HG03571 (cell line): ENCODE results near the gene SLC29A2.
"Not testable (repeated sequence)": the region's sequence is repeated elsewhere in the genome, so short reads cannot be mapped to it uniquely, and the experiment has no call there.

Source experiments
- ATAC-seq: cut with Tn5 transposase; IDR thresholded peaks from one replicate; pipeline ENCODE4 v1.9.1; 2021; ENCODE audit not compliant: unreplicated experiment

The SLC29A2 gene

DNA sequence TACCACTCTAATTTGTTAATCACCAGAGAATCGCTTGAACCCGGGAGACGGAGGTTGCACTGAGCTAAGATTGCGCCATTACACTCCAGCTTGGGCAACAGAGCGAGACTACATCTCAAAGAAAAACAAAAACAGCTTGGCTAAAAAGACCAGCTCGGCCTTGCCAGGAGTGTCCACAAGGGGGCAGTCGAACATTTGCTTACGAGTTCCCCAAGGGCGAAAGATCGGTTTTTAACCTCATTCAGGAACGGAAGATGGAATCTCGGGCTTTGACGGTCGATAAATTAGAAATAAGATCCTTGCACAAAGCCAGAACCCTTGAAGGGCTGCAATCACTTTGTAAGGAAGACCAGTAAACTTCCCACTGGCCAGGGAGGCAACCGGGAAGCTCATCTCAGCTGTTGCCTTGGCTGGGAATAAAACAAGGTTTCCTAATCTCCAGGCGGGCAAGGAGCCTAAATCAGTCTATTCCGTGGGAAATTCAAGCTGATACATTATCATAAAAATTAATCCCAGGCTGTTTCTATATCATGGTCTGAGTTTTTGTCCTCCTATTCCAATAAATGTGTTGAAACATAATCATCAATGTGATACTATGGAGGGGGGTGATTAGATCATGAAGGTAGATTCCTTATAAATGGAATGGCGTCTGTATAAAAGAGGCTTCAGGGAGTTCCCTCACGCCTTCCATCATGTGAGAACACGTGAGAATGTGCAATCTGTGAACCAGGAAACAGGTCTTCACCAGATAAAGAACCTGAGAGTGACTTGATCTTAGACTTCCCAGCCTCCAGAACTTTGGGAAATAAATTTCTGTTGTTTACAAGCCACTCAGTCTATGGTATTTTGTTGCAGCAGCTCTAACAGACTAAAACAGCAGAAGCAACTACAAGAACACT lies 14.9 kb upstream of the SLC29A2 start:
- no peak for ATAC-seq

DNA sequence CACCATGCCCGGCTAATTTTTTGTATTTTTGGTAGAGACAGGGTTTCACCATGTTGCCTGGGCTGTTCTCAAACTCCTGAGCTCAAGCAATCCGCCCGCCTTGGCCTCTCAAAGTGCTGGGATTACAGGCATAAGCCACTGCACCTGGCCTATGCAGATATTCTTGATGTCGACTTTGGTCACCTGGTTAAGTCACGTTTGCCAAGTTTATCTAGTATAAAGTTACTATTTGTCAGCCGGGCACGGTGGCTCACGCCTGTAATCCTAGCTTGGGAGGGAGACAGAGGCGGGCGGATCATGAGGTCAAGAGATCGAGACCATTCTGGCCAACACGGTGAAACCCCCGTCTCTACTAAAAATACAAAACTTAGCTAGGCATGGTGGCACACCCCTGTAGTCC lies 12.8 kb upstream of the SLC29A2 start:
- ATAC-seq = not testable (repeated sequence)

DNA sequence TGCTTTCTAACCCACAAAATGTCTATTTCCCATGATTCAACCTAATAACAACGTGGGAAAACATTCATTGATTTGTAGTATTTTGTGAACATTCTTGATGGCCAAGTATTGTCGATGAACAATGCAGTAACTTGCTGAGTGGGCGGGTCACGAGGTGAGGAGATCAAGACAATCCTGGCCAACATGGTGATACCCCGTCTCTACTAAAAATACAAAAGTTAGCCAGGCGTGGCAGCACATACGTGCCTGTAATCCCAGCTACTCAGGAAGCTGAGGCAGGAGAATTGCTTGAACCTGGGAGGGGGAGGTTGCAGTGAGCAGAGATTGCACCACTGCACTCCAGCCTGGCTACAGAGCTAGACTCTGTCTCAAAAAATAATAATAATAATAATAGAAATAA lies 8.7 kb upstream of the SLC29A2 start:
- ATAC-seq = not testable (repeated sequence)

DNA sequence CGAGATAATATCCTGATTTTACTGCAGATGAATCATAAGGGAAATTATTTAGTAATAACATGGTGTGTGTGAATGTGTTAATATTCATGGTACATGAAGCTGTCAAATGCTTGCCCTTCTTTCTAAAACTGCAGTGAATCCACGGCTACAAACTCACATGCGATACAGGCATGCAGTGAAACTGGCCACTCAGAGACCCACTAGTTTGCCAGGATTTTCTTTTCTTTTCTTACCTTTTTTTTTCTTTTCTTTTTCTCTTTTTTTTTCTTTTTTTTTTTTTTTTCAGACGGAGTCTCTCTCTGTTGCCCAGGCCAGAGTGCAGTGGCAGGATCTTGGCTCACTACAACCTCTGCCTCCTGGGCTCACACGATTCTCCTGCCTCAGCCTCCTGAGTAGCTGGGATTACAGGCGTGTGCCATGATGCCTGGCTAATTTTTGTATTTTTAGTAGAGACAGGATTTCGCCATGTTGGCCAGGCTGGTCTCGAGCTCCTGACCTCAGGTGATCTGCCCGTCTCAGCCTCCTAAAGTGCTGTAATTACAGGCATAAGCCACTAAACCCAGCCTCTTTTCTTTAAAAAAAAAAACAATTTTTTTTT lies 2.2 kb upstream of the SLC29A2 start:
- ATAC-seq = not testable (repeated sequence)

DNA sequence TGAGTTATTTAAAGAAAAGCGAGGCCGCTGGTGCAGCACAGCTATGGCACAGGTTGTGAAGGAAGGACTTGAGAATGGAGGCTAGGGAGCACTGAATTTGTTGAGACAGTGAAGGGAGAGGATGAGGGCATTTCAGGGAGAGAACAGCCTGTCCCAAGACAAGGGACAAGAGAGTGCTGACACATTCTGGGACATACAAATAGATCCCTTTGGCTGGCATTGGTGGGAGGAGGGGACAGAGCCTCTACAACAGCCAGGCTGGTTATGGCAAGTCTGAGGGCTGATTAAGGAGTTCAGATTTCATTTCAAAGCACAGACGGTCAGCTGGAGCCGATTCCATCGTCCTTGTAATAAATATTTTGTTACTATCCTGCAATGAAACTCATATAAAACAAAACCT lies 1.7 kb upstream of the SLC29A2 start:
- no peak for ATAC-seq

DNA sequence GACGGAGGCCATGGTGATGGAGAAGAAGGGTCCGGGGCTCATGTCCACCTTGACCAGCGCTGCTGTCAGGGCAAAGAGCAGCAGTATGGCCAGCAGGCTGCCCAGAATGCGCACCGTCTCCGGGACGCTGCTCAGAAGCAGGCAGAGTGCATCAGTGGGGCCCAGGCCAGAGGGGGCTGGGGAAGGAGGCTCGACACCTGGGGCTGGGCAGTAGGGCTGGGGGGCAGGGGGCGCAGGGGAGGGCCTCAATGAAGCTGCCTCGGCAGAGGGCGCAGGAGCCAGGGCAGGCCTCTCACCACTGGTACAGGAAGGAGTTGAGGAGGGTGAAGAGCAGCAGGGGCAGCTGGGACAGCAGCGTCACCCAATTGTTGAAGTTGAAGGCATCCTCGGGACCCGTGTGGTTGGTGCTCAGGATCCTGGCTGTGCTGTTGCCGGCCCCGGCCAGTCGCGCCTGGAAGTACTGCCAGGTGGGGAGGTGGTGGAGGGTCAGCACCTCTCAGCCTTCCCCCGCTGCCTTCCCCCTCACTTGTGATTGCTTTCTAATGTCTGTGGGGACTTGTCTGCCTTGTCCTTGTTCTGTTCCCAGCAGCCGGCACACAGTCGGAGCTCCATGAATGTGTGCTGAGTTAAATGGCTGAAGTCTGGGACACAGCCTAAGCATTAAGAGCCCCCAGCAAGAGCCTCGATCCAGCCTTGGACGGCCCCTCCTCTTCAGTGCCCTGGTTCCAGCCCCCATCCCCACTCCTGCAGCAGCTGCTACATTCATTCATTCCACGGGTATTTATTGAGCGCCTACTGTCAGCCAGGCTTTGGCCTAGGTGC lies 2.3 kb downstream of the SLC29A2 start:
- no peak for ATAC-seq

DNA sequence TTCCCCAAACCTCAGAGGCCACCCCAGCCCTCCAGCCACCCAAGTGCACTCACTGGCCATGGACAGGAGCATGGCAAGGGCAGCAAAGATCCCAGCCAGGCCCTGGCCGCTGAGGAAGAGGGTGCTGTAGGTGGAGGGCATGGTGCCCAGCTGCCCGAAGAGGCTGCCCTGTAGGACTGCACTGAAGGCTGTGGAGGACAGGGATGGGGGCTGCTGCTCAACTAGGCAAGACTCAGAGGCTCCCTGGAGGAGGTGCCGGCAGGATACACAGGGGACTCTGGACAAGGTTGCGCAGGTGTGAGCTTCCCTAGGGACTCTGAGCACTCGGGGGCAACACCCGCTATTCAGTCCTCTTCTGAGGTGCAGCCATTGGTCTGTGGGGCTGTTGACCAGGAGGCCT lies 3.1 kb downstream of the SLC29A2 start:
- no peak for ATAC-seq

DNA sequence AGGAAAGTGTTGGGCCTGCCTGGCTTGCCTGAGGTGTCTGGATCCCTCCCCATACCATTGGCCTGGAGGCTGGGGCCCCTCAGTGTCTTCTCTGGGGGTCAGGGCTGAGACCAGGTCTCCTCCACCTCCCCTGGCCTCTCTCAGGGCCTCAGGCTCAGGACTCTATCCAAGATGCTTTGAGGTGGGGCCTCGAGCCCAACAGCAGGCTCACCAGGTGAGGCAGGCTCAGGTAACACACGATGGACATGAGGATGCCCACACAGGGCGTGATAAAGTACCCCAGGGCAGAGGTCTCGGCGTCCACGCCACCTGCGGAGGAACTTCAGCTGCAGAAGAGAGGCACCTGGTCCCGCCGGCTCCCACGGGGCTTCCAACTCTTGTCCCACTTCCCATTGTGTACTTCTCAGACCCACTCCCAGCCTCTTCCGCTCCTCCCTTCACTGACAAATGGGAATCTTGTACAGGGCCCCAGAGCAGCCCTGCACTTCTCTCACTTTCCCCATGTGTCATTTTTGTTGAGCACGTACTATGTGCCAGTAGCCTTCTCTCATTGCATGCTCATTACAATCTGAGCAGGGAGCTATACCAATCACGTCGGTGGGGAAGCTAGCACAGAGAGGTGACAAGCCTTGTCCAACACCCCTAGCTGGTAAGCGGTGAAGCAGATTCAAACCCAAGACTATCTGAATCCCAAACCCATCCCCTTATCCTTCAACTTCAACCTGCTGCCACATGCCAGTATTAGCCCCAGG lies 3.8 kb downstream of the SLC29A2 start:
- ATAC-seq = no peak

DNA sequence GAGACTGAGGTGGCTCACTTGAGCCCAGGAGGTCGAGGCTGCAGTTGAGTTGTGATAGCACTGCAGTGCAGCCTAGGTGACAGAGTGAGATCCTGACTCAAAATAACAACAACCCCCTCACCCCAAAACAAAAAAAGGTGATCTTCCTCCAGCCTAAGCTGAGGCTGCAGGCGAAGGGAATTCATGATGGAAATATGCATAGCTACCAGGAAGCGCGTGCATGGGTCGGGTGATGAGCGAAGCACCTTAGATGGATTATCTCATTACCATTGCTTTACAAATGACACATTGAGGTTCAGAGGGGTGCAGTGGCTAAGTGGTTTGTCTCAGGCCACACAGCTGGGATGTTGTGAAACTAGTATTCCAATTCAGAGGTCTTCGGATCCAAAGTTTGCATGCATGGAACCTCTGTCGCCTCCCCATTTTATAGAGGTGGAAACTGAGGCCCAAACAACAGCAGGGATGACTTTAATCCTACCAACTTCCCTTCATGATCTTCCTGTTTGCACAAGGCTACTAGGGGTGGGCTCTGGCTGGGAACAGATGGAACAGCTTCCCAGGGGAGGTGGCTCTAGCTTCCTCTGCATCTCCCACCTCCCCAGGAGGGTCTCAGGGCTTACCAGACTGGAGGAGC lies 4.6 kb downstream of the SLC29A2 start:
- no peak for ATAC-seq

DNA sequence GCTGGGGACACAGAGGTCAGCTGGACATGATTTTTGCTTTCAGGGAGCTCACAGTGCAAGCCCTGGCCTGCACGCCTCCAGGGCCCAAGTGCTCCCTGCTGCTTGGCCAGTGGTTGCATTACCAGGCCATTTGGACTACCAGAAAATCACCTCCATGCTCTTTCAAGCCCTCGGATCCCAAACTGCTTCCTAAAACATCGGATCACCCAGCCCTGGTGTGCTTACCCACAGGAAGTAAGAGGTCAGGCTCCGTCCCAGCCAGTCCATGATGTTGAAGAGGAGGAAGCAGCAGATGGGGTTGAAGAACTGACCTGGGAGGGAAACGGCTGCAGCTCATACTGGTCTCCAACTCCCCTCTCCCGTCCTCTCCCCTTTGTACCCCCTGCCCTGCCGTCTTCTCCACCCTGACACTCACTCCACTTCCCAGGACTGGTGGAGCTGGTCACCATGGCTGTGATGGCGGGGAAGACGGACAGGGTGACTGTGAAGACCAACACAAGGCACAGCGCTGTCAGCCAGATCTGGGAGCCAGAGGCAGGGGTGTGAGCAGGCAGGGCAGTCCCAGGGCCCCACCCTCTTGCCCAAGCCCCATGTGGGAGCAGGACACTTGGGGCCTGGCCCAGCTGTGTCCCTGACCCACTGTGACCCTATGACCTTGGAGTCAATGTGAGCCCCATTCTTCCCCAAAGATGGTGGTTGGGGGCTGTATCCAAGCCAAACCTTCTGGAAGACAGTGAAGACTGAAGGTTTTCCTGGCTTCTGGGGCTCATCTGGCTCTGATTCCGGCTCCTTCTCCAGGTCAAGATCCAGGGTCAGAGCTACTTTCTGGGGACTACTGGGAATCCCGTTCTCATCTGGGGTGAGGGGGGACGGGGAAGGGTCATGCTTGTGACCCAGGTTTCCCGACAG lies 5.6 kb downstream of the SLC29A2 start:
- ATAC-seq = no peak

DNA sequence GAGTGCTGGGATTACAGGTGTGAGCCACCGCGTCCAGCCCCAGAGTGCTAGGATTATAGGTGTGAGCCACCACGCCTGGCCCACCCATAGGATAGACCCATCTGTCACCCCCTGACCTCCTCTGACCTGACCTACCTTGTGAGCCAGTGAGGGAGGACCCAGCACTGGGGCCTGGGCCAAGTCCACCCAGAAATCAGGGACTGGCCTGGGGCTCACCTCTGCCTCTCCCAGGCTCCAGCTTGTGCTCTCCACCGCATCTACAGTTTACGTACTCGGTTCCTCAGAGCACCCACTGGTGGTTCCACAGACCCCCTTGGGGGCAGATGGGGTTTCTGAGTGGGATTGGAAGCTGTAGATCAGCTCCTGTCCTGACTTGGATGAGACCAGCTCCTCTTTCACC lies 6.4 kb downstream of the SLC29A2 start:
- ATAC-seq = no peak

DNA sequence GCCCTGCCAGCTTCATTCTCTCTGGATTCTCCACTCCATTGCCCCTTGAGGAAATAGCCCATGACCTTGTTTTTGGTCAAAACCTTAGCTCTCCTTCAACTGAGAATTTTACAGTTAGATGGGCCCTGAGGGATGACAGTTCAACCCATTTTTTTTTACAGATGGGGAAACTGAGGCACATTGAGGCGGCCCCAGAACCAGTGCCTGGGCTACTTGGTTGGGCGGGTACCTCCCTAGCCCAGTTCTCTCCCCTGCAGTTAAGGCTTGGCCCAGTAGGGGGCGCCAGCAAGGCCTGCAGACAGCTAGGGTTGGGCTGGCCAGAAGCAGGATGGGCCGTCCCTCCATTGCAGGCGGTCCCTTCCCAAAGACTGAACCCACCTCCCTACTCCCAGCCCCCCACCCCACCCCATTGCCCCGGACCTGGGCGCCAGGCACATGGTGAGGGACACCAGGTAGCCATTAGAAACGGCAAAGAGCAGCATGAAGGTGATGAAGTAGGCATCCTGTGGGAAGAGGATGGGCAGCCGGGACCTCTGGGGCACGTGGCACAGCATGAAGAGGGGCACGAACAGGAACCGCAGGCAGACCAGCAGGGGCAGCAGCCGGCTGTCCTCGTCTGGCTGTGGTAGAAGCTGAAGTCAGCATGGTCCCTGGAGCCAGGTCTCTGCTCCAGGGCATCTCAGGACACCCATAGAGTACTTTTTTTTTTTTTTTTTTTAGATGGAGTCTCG lies 7.6 kb downstream of the SLC29A2 start:
- no peak for ATAC-seq

DNA sequence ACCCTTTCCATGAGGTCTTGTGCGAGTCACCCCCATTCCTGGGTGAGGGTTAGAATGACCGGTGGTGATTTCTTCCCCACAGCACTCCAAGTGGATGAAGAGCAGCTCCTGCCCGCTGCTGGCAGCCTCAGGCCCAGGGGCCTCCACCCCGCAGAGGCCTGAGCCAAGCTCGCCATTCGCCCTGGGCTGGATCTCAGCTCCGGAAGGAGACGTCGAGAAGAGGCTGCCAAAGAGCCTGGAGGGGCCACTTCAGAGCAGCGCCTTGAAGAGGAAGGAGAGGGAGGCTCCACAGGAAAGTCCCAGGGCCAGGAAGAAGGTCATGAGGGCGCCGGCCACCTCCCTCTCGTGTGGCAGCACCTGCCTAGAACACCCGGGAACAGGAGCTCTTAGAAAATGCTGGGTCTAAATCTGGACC lies 8.4 kb downstream of the SLC29A2 start:
- no peak for ATAC-seq

DNA sequence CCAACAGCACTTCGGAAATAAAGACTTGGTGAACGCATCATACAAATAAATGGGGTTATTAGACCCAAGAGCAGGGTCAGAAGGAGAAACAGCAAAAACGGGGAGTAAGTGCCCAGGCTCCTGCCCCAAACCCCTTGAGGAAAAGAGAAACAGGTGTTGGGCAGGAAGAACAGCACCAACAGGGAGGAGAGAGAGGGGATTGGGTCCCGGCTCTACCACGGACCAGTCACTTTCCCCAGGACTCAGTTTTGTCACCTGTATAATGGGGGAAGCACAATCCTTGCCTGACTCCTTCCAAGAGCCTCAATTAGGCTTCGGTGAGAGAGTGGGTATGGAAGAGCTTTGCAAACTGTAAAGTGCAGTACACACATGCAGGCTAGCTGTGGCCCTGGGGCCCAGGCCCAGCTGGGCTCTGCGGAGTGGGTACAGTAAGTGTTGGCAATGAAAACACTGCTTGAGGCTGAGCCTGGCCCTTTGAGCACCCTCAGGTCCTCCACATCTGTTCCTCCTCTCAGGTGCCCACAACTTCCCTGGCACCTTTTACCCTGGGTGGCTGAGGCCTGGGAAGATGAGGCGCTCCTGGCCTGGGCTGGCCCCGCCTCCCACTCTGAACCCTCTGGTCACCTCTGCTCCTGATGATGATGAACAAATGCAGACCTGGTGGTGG lies 8.9 kb downstream of the SLC29A2 start:
- ATAC-seq = no peak

DNA sequence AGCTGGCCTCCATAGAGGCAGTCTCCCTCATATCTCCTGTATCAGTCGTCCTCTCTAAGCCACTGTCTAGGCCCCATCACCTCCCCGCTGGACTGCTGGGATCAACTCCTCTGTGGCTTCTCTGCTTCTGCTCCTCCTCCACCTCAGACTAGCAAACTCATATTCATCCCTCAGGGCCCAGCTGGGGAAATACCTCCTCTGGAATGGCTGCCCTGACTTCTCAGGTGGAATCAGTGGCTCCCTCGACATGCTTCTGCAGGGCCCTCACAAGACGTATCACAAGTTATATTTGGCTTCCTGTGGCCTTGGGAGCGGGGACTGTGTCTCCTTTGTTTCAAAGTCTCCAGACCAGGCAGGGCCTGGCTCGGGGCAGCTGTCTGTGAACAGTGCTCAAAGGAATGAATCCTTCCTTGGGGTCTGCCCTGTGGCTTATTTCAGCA lies 10.0 kb downstream of the SLC29A2 start:
- ATAC-seq = no peak

DNA sequence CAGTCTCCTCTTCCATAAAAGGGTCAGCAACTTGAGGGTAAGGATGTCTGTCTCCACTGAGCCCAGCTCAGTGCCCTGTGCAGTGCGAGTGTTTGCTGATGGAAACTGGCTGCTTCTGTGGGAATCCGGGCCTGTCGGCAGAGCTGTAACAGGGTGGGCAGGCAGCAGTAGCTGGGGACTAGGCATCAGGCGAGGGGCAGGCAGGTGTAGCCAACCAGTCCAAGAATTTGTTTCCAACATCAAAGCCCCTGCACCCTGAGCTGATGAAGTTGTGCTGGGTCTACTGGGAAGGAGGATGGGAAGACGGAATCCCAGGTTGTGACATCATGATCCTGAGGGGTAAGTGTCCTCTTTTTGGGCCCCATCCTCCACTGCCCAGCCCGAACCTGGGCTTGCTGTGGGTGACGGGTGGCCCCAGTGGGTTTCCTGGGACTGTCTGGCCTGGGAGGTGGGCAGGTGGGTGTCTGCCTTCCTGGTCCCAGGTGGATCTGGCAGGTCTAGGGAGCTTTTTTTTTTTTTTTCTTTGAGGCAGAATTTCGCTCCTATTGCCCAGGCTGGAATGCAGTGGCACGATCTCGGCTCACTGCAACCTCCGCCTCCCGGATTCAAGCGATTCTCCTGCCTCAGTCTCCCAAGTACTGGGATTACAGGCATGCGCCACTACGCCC lies 11.0 kb downstream of the SLC29A2 start:
- ATAC-seq = no peak

DNA sequence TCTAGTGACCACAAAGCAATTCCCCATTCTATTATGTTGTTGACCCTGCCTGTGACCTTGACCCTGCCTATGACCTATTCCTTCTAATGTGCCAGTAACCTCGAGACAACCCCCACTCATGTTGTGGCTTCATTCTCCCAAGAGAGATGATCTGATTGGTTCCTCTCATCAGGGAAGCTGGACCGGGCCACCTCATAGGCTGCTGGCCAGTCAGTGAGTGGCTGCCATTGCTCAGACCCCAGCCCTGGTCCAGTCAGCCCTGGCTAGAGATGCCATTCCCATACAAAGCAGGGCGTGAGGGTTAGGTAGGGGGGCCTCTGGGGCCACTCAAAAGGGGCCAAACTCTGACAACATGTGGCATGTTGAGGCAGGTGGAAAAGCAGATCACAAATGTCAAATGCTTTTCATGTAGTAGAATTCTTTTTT lies 11.9 kb downstream of the SLC29A2 start:
- ATAC-seq = no peak
